Liver (tissue), 3 donors: ENCODE results near the gene ATP6V1C2.

Experiments used
- ATF3 ChIP-seq: IDR thresholded peaks from 2 replicates; pipeline ENCODE4 v1.6.1; 2016; ENCODE audit warnings: antibody characterized with exemption
- JUND ChIP-seq, 2 donors: IDR thresholded peaks; 2 replicates each; pipeline ENCODE4 v1.6.1; 2016; ENCODE audit warnings: antibody characterized with exemption in 2 of 2
- ZBTB33 ChIP-seq: IDR thresholded peaks from 2 replicates; pipeline ENCODE4 v1.6.1; 2016; ENCODE audit warnings: antibody characterized with exemption
- TF ChIP-seq, protein P1 (sequence below): fragments of 150-350 bp; IDR thresholded peaks from 2 replicates; pipeline ENCODE4 v1.5.1; 2017; ENCODE audit warnings: improper control_type of control experiment, low read depth, low read length; ENCODE audit not compliant: missing input control
- TF ChIP-seq, protein P2 (sequence below): IDR thresholded peaks from 2 replicates; pipeline ENCODE4 v1.6.1; 2016; ENCODE audit warnings: antibody characterized with exemption, mild to moderate bottlenecking
- donor health status: healthy.
- donor health status: healthy.

DNA sequence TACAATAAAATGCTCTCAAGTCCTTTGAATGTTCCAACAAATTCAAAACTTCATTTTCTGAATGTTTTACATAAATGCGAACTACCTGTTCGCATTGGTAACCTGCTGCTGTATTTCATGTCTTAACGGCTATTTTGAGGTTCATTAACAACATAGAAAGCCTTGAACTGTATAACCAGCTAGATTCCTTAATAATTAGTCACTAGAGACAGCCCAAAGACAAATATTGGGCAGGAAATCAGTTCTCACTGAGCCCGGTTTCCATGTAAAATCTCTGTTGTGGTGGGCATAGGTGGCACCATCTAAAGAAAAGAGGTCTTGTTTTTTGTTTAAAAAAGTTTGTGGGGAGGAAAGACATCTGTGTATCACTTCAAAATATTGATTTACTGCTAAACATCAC lies 62.0 kb downstream of the ATP6V1C2 start:
- TF ChIP-seq JUND (IDR thresholded peaks at IDR 0.05) (no peak), ZBTB33 (no peak), ATF3 (no peak)
- TF ChIP-seq, protein P1, sequence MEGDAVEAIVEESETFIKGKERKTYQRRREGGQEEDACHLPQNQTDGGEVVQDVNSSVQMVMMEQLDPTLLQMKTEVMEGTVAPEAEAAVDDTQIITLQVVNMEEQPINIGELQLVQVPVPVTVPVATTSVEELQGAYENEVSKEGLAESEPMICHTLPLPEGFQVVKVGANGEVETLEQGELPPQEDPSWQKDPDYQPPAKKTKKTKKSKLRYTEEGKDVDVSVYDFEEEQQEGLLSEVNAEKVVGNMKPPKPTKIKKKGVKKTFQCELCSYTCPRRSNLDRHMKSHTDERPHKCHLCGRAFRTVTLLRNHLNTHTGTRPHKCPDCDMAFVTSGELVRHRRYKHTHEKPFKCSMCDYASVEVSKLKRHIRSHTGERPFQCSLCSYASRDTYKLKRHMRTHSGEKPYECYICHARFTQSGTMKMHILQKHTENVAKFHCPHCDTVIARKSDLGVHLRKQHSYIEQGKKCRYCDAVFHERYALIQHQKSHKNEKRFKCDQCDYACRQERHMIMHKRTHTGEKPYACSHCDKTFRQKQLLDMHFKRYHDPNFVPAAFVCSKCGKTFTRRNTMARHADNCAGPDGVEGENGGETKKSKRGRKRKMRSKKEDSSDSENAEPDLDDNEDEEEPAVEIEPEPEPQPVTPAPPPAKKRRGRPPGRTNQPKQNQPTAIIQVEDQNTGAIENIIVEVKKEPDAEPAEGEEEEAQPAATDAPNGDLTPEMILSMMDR, result no peak
- TF ChIP-seq, protein P2, sequence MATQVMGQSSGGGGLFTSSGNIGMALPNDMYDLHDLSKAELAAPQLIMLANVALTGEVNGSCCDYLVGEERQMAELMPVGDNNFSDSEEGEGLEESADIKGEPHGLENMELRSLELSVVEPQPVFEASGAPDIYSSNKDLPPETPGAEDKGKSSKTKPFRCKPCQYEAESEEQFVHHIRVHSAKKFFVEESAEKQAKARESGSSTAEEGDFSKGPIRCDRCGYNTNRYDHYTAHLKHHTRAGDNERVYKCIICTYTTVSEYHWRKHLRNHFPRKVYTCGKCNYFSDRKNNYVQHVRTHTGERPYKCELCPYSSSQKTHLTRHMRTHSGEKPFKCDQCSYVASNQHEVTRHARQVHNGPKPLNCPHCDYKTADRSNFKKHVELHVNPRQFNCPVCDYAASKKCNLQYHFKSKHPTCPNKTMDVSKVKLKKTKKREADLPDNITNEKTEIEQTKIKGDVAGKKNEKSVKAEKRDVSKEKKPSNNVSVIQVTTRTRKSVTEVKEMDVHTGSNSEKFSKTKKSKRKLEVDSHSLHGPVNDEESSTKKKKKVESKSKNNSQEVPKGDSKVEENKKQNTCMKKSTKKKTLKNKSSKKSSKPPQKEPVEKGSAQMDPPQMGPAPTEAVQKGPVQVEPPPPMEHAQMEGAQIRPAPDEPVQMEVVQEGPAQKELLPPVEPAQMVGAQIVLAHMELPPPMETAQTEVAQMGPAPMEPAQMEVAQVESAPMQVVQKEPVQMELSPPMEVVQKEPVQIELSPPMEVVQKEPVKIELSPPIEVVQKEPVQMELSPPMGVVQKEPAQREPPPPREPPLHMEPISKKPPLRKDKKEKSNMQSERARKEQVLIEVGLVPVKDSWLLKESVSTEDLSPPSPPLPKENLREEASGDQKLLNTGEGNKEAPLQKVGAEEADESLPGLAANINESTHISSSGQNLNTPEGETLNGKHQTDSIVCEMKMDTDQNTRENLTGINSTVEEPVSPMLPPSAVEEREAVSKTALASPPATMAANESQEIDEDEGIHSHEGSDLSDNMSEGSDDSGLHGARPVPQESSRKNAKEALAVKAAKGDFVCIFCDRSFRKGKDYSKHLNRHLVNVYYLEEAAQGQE, result no peak
